NCI-H1417 (cell line): ENCODE results near the gene OGT.

Source experiments
- DNase-seq, 3 experiments: peaks; one replicate each; lab custom pipeline; 2025; lab: John Stamatoyannopoulos, UW

Gene OGT

GRCh38 chrX:71622576-71623450 is 89.9 kb downstream of the OGT start:
- peak in 1 of 3 experiments; percentile 26 for DNase-seq

GRCh38 chrX:71623714-71624113 is 90.8 kb downstream of the OGT start:
- DNase-seq: no peak

GRCh38 chrX:71625471-71625870 is 92.6 kb downstream of the OGT start:
- no peak for DNase-seq
